ENCODE data around the gene ZNF208.

The ZNF208 gene

GRCh38 chr19:21883516-21883915, 127.2 kb downstream of the ZNF208 start:
- DNase-seq: no peak
